SK-N-SH (cell line): Measurements from ENCODE around the gene STEAP3. TPM values are rescaled to one million over a fixed set of nuclear protein-coding genes. Genes with fewer than 3 reads are reported as not detected.

Experiments used
- CTCF ChIA-PET: fragments of 300-600, 350-600 bp; formaldehyde crosslinking; extraction: SDS; loops from one replicate; lab custom pipeline; 2021; lab: Yijun Ruan, JAX
- POLR2A ChIA-PET: fragments of 350-600 bp; sonication (Branson Sonifier 250); formaldehyde crosslinking; extraction: SDS; loops from one replicate; lab custom pipeline; 2020; ENCODE audit warnings: antibody characterized with exemption, inconsistent platforms; lab: Yijun Ruan, JAX
- DNase-seq: peaks from one replicate; pipeline ENCODE4 v3.0.0; 2012
- H2AFZ ChIP-seq: fragments of 200-600 bp; sonication (generic); 2 replicates; pipeline ENCODE4 v1.8.1; 2016; ENCODE audit warnings: antibody characterized with exemption, mild to moderate bottlenecking, low read depth
- H3F3A ChIP-seq: fragments of 200-600 bp; sonication (generic); replicated peaks from 2 replicates; pipeline ENCODE3; 2016; ENCODE audit warnings: antibody characterized with exemption, mild to moderate bottlenecking; ENCODE audit not compliant: insufficient read depth
- H3K27ac ChIP-seq, 2 experiments: fragments of 200-500 bp in 1 of 2; fragments of 200-600 bp in 1 of 2; sonication (Bioruptor generic) in 1 of 2; sonication (generic), shearing (Covaris generic) in 1 of 2; 2 replicates each; pipeline versions ENCODE4 v1.5.1 to v1.6.1; 2014 to 2016; ENCODE audit warnings: low read depth in 2 of 2, inconsistent platforms in 1 of 2, low read length in 1 of 2, mild to moderate bottlenecking in 1 of 2, mixed read lengths in 1 of 2
- H3K27me3 ChIP-seq: fragments of 200-600 bp; sonication (generic), shearing (Covaris generic); 2 replicates; pipeline ENCODE4 v1.6.1; 2016; ENCODE audit warnings: mixed run types; ENCODE audit not compliant: insufficient read depth
- H3K36me3 ChIP-seq, 2 experiments: fragments of 200-500 bp in 1 of 2; fragments of 200-600 bp in 1 of 2; sonication (Bioruptor generic) in 1 of 2; sonication (generic) in 1 of 2; replicated peaks in 1 of 2; 2 replicates each; pipeline versions ENCODE3 to v1.5.1; 2014 to 2016; ENCODE audit warnings: low read length in 1 of 2, mild to moderate bottlenecking in 1 of 2; ENCODE audit not compliant: insufficient read depth in 2 of 2, control insufficient read depth in 1 of 2
- H3K4me1 ChIP-seq, 2 experiments: fragments of 200-500 bp in 1 of 2; fragments of 200-600 bp in 1 of 2; sonication (Bioruptor generic) in 1 of 2; sonication (generic), shearing (Covaris generic) in 1 of 2; 2 replicates each; pipeline versions ENCODE4 v1.5.1 to v1.6.1; 2014 to 2016; ENCODE audit warnings: low read depth in 1 of 2, low read length in 1 of 2, mixed run types in 1 of 2; ENCODE audit not compliant: insufficient read depth in 2 of 2, control insufficient read depth in 1 of 2
- H3K4me2 ChIP-seq: fragments of 200-600 bp; sonication (generic), shearing (Covaris generic); 2 replicates; pipeline ENCODE4 v1.6.1; 2017; ENCODE audit warnings: mixed run types
- H3K4me3 ChIP-seq, 2 experiments: fragments of 200-500 bp in 1 of 2; fragments of 200-600 bp in 1 of 2; sonication (Bioruptor generic) in 1 of 2; sonication (generic), shearing (Covaris generic) in 1 of 2; 2 replicates each; pipeline versions ENCODE4 v1.5.1 to v1.8.1; 2014 to 2016; ENCODE audit warnings: low read depth in 2 of 2, inconsistent platforms in 1 of 2, low read length in 1 of 2, mild to moderate bottlenecking in 1 of 2, mixed read lengths in 1 of 2, moderate library complexity in 1 of 2
- H3K79me2 ChIP-seq: fragments of 200-600 bp; sonication (generic); 2 replicates; pipeline ENCODE4 v1.8.1; 2017; ENCODE audit warnings: mild to moderate bottlenecking; ENCODE audit not compliant: insufficient read depth
- H3K9ac ChIP-seq: fragments of 200-600 bp; sonication (generic); 2 replicates; pipeline ENCODE4 v1.6.1; 2017; ENCODE audit warnings: mixed run types
- H3K9me2 ChIP-seq: fragments of 200-600 bp; sonication (generic); 2 replicates; pipeline ENCODE4 v1.6.1; 2017; ENCODE audit warnings: mixed run types
- H3K9me3 ChIP-seq: fragments of 200-600 bp; sonication (generic); 2 replicates; pipeline ENCODE4 v1.6.1; 2017; ENCODE audit warnings: mixed run types, mild to moderate bottlenecking, moderate library complexity
- H4K20me1 ChIP-seq: fragments of 200-600 bp; sonication (generic); 2 replicates; pipeline ENCODE4 v1.6.1; 2017; ENCODE audit warnings: mild to moderate bottlenecking, mixed run types; ENCODE audit not compliant: insufficient read depth
- CHD2 ChIP-seq: fragments of 150-350 bp; IDR thresholded peaks from 2 replicates; pipeline ENCODE4 v1.6.1; 2018; ENCODE audit warnings: low read length; ENCODE audit not compliant: partially characterized antibody
- ELF1 ChIP-seq: IDR thresholded peaks from 2 replicates; pipeline ENCODE4 v1.4.0; 2012
- EP300 ChIP-seq, 2 experiments: IDR thresholded peaks; 2 replicates each; pipeline versions ENCODE4 v1.4.0 to v1.6.1; 2012; ENCODE audit warnings: borderline replicate concordance in 1 of 2, low read depth in 1 of 2, low read length in 1 of 2
- FOSL2 ChIP-seq: IDR thresholded peaks from 2 replicates; pipeline ENCODE4 v1.4.0; 2012; ENCODE audit warnings: low read depth, mild to moderate bottlenecking, moderate library complexity, borderline replicate concordance
- FOXJ3 ChIP-seq: sonication (generic); formaldehyde crosslinking; IDR thresholded peaks from 2 replicates; pipeline ENCODE4 v1.5.1; 2020; ENCODE audit warnings: mild to moderate bottlenecking, missing genetic modification reagents
- GABPA ChIP-seq: IDR thresholded peaks from 2 replicates; pipeline ENCODE4 v1.4.0; 2012; ENCODE audit warnings: low read depth, mild to moderate bottlenecking
- GATA2 ChIP-seq: sonication (generic); formaldehyde crosslinking; IDR thresholded peaks from 2 replicates; pipeline ENCODE4 v1.5.0; 2020; ENCODE audit warnings: mild to moderate bottlenecking, missing genetic modification reagents
- IRF3 ChIP-seq: fragments of 150-350 bp; IDR thresholded peaks from 2 replicates; pipeline ENCODE4 v1.6.1; 2016; ENCODE audit warnings: mild to moderate bottlenecking, low read depth, low read length
- JUND ChIP-seq: IDR thresholded peaks from 2 replicates; pipeline ENCODE4 v1.4.0; 2012
- MXI1 ChIP-seq: IDR thresholded peaks from 2 replicates; pipeline ENCODE4 v1.6.1; 2012; ENCODE audit warnings: mild to moderate bottlenecking, low read depth, low read length, improper control_type of control experiment
- NFIC ChIP-seq: IDR thresholded peaks from 2 replicates; pipeline ENCODE4 v1.4.0; 2012; ENCODE audit warnings: borderline replicate concordance
- PBX3 ChIP-seq: IDR thresholded peaks from 2 replicates; pipeline ENCODE4; 2012
- POLR2AphosphoS5 ChIP-seq: IDR thresholded peaks from 2 replicates; pipeline ENCODE4 v1.6.1; 2012; ENCODE audit warnings: low read depth, low read length
- RCOR1 ChIP-seq: fragments of 150-350 bp; IDR thresholded peaks from 2 replicates; pipeline ENCODE4 v1.6.1; 2017; ENCODE audit warnings: antibody characterized with exemption, low read length
- REST ChIP-seq: IDR thresholded peaks from 2 replicates; pipeline ENCODE4 v1.6.1; 2012; ENCODE audit warnings: mild to moderate bottlenecking, low read depth, low read length, moderate library complexity
- RFX5 ChIP-seq: IDR thresholded peaks from 2 replicates; pipeline ENCODE4 v1.6.1; 2012; ENCODE audit warnings: mild to moderate bottlenecking, improper control_type of control experiment, low read length
- SIN3A ChIP-seq: IDR thresholded peaks from 2 replicates; pipeline ENCODE4 v1.6.1; 2012; ENCODE audit warnings: low read depth, mild to moderate bottlenecking, low read length, moderate library complexity, borderline replicate concordance
- SMC3 ChIP-seq: IDR thresholded peaks from 2 replicates; pipeline ENCODE4 v1.6.1; 2012; ENCODE audit warnings: low read depth, low read length, improper control_type of control experiment
- TEAD4 ChIP-seq: IDR thresholded peaks from 2 replicates; pipeline ENCODE4 v1.4.0; 2012; ENCODE audit warnings: mild to moderate bottlenecking, borderline replicate concordance; ENCODE audit not compliant: insufficient read depth
- USF1 ChIP-seq: IDR thresholded peaks from 2 replicates; pipeline ENCODE4 v1.4.0; 2012; ENCODE audit warnings: low read depth, borderline replicate concordance
- ZBTB33 ChIP-seq: IDR thresholded peaks from 2 replicates; pipeline ENCODE4 v1.4.0; 2012; ENCODE audit warnings: low read depth, borderline replicate concordance
- polyA plus RNA-seq, 3 experiments: library from polyadenylated mRNA; depleted of rRNA; stranded (reverse); fragments of >200 nt; gene quantifications; 2 replicates each; pipeline ENCODE4 v1.2.3, GENCODE V29; 2012

STEAP3 gene
- polyA plus RNA-seq, 1 of the 3 experiments (the other 2 are of a cell fraction), result 30.6 TPM

- TF ChIP-seq SIN3A, result no peak
- no peak for TF ChIP-seq FOSL2
- no peak for TF ChIP-seq GABPA
These were observed 27.1 kb upstream of the STEAP3 start (continued) for GRCh38 chr2:119196301-119197125.

GRCh38 chr2:119197126-119197405 is 26.6 kb upstream of the STEAP3 start:
- no peak overlapping the region for H3K9ac ChIP-seq

More at GRCh38 chr2:119197126-119197405, 26.6 kb upstream of the STEAP3 start:
- DNase-seq, result no peak
- no peak overlapping the region for H2AFZ ChIP-seq
- no peaks in the 10 kb centered on the region for H3K9me2 ChIP-seq
- no peak overlapping the region for H3K4me3 ChIP-seq
- H3K27ac ChIP-seq, result no peak overlapping the region
- TF ChIP-seq ZBTB33, result no peak
- TF ChIP-seq FOXJ3 (CRISPR knock-in tag), result no peak
- TF ChIP-seq RFX5, result no peak
- no peak for TF ChIP-seq CHD2
- TF ChIP-seq JUND, result no peak
- no peak for TF ChIP-seq USF1
- no peak for TF ChIP-seq GATA2 (CRISPR knock-in tag)
- TF ChIP-seq TEAD4, result no peak
- no peak for TF ChIP-seq GABPA
- no peak for TF ChIP-seq RCOR1
- no peak for TF ChIP-seq EP300 (IDR thresholded peaks at IDR 0.05; ENCODE audit: borderline replicate concordance in 1 of 2, low read depth in 1 of 2, low read length in 1 of 2)
- no peak for TF ChIP-seq IRF3
- no peak for TF ChIP-seq POLR2AphosphoS5
- no peak for TF ChIP-seq NFIC
- TF ChIP-seq REST, result no peak
- TF ChIP-seq PBX3, result no peak
- no peak for TF ChIP-seq SMC3
- TF ChIP-seq ELF1, result no peak
- TF ChIP-seq MXI1, result no peak
- H3F3A ChIP-seq, result no peaks in the 10 kb centered on the region
- no peaks in the 10 kb centered on the region for H3K9me3 ChIP-seq
- H3K4me2 ChIP-seq, result no peak overlapping the region
- POLR2A ChIA-PET, result no interaction called here
- H3K79me2 ChIP-seq, result no peaks in the 10 kb centered on the region
- no peaks in the 10 kb centered on the region for H3K4me1 ChIP-seq
- no peaks in the 10 kb centered on the region for H3K36me3 ChIP-seq
- peaks cover 6% of the 10 kb centered on the region; the same call in 1 of the 2 replicates for H3K27me3 ChIP-seq
- H4K20me1 ChIP-seq, result no peaks in the 10 kb centered on the region
- CTCF ChIA-PET, result interaction anchor here (1.3 kb wide), 1 partner anchor 186 kb away, joined by 4 read pairs; no protein-coding TSS in a partner anchor
